ENCODE data around the gene SLC29A4.
"Not testable (repeated sequence)": the region's sequence is repeated elsewhere in the genome, so short reads cannot be mapped to it uniquely, and the experiment has no call there.

DNA sequence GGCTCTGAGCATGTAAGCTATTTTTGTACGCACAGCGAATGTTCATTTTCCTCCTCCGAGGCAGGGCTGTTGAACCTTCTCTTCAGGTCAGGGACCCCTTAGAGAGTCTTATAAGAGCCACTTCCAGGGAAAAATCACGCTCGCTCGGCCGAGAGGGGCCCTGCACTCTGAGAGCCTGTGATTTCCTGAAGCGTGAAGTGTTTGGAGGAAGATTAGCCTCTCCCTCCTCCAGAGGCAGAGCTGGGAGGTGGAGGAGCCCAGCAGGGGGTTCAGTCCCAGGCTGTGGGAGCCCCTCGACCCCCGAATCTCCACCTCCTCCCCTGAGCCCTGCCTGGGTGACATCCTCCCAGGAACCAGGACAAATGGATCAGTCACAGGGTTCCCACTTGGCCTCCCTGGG is 19.7 kb upstream of the SLC29A4 start:
- TF ChIP-seq, protein P1, sequence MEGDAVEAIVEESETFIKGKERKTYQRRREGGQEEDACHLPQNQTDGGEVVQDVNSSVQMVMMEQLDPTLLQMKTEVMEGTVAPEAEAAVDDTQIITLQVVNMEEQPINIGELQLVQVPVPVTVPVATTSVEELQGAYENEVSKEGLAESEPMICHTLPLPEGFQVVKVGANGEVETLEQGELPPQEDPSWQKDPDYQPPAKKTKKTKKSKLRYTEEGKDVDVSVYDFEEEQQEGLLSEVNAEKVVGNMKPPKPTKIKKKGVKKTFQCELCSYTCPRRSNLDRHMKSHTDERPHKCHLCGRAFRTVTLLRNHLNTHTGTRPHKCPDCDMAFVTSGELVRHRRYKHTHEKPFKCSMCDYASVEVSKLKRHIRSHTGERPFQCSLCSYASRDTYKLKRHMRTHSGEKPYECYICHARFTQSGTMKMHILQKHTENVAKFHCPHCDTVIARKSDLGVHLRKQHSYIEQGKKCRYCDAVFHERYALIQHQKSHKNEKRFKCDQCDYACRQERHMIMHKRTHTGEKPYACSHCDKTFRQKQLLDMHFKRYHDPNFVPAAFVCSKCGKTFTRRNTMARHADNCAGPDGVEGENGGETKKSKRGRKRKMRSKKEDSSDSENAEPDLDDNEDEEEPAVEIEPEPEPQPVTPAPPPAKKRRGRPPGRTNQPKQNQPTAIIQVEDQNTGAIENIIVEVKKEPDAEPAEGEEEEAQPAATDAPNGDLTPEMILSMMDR (IDR thresholded peaks at IDR 0.05), result not testable (repeated sequence)
- not testable (repeated sequence) for TF ChIP-seq POLR2AphosphoS5 (IDR thresholded peaks at IDR 0.05; ENCODE audit: low read depth, low read length); REST (IDR thresholded peaks at IDR 0.05; ENCODE audit: insufficient read depth in 1 of 2, low read depth in 2 of 2, low read length in 1 of 2); SIN3A (IDR thresholded peaks at IDR 0.05; ENCODE audit: borderline replicate concordance, insufficient read depth, low read depth, low read length); TCF7L2 (IDR thresholded peaks at IDR 0.05; ENCODE audit: low read depth, low read length)
